Activated CD4-positive, alpha-beta T cell treated with anti-CD3 and anti-CD28 coated beads, Interleukin-2, amount 50 U/mL, for 4 hours (primary cell): ENCODE results near the gene PMF1.
"Not testable (repeated sequence)": the region's sequence is repeated elsewhere in the genome, so short reads cannot be mapped to it uniquely, and the experiment has no call there.

Experiments used
- DNase-seq, 2 experiments: peaks; one replicate each; pipeline ENCODE4 v3.0.0-alpha.2; 2020

PMF1 gene

GRCh38 chr1:156212833-156213643 is at the start of gene PMF1:
PMF1 (plus strand) TSS chr1:156213007; CDS start chr1:156213016, 9 bp downstream.
- peak; percentile 94 for DNase-seq

DNA sequence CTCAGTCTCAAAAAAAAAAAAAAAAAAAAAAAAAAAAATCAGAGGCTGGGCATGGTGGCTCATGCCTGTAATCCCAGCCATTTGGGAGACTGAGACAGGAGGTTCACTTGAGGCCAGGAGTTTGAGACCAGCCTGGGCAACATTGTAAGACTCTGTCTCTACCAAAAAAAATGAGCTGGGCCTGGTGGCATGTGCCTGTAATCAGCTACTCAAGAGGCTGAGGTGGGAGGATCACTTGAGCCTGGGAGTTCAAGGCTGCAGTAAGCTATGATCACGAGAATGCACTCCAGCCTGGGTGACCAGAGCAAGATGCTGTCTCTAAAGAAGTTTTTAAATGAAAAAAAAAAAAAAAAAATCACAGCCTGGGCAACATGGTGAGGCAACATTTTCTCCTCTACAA is 49.1 kb upstream of the PMF1 start:
- no peak for DNase-seq

- DNase-seq = no peak
These were observed 48.5 kb upstream of the PMF1 start for GRCh38 chr1:156164125-156164831.

GRCh38 chr1:156165083-156165482 is 47.7 kb upstream of the PMF1 start:
- no peak for DNase-seq

DNA sequence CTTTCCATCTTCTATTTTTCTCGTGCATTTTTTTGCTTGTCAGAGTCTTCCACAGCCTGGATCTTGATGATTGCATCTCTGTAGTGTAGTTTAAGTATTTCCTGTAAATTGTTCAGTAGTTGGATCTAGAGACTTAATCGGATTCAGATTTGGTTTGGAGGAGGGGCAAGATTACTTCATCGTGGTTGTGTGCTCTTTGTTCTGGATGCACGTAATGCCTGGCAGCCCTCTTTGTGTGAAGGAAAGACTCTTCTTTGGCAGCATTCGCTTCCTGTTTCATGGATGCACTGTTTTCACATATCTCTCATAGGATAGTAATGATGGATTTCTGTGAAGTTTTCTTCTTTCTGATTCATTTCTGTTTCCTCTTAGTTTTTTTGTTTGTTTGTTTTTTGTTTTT is 45.3 kb upstream of the PMF1 start:
- DNase-seq = no peak

- no peak for DNase-seq
These were observed 39.9 kb upstream of the PMF1 start for GRCh38 chr1:156172696-156173470.

DNA sequence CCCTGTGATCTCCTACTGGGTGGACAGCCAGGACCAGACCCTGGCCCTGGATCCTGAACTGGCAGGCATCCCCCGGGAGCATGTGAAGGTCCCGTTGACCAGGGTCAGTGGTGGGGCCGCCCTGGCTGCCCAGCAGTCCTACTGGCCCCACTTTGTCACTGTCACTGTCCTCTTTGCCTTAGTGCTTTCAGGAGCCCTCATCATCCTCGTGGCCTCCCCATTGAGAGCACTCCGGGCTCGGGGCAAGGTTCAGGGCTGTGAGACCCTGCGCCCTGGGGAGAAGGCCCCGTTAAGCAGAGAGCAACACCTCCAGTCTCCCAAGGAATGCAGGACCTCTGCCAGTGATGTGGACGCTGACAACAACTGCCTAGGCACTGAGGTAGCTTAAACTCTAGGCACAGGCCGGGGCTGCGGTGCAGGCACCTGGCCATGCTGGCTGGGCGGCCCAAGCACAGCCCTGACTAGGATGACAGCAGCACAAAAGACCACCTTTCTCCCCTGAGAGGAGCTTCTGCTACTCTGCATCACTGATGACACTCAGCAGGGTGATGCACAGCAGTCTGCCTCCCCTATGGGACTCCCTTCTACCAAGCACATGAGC is 36.1 kb upstream of the PMF1 start:
- DNase-seq = no peak

DNA sequence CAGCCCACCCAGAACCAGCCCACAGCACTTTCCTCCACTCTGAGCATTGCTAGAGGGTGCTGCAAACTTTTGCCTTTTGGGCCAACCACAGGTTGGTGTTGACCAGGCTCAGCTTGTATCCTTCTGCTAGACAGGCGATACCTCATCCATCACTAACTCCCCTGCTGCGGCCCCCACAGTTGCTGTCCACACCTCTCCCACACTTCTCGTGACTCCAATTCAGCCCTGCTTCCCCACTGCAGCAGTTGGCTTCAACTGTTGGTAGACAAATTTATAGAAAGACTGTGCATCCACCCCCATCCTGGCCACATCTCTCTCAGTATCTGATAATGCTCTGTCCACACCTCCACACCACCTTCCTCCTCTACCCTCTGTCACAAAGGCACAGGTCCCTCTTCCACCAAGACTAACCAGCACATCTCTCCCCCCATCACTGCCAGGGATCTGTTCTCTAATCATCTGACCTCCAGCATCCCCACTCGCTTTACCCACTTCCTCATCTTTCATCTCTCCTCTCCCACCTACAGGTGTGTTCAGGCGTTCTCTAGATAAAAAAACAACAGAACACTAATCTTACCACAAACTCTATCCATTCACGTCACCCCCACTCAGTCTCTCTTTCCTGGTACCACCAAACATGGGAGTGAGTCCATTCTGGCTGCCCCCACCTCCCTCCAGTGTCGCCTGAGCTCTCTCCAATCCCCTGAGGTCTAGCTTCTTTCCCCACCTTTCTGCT is 34.7 kb upstream of the PMF1 start:
- DNase-seq = no peak

DNA sequence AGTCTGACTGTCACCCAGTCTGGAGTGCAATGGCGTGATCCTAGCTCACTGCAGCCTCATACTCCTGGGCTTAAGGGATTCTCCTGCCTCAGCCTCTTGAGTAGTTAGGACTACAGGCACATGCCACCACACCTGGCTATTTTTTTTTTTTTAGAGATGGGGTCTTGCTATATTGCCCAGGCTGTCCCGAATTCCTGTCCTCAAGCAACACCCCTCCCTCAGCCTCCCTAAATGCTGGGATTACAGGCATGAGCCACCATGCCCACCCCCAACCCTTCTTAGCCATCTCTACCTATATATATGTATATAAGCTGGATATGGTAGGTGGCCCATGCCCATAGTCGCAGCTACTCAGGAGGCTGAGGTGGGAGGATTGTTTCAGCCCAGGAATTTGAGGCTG is 32.3 kb upstream of the PMF1 start:
- DNase-seq = no peak

- DNase-seq = not testable (repeated sequence)
These were observed 31.3 kb upstream of the PMF1 start for GRCh38 chr1:156181391-156181924.

DNA sequence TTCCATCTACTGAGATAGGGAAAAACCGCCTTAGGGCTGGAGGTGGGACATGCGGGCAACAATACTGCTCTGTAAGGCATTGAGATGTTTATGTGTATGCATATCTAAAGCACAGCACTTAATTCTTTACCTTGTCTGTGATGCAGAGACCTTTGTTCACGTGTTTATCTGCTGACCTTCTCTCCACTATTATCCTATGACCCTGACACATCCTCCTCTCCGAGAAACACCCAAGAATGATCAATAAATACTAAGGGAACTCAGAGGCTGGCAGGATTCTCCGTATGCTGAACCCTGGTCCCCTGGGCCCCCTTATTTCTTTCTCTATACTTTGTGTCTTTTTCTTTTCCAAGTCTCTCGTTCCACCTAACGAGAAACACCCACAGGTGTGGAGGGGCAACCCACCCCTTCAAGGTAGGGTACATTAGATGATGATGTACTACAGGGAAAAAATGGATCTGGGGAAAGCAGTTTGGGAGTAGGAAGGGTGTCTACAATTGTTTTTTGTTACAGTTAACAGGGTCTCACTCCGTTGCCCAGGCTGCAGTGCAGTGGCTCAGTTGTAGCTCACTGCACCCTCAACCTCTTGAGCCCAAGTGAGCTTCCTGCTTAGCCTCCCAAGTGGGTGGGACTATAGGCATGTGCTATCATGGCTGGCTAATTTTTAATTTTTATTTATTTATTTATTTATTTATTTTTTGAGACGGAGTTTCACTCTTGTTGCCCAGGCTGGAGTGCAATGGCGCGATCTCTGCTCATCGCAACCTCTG is 30.6 kb upstream of the PMF1 start:
- not testable (repeated sequence) for DNase-seq

DNA sequence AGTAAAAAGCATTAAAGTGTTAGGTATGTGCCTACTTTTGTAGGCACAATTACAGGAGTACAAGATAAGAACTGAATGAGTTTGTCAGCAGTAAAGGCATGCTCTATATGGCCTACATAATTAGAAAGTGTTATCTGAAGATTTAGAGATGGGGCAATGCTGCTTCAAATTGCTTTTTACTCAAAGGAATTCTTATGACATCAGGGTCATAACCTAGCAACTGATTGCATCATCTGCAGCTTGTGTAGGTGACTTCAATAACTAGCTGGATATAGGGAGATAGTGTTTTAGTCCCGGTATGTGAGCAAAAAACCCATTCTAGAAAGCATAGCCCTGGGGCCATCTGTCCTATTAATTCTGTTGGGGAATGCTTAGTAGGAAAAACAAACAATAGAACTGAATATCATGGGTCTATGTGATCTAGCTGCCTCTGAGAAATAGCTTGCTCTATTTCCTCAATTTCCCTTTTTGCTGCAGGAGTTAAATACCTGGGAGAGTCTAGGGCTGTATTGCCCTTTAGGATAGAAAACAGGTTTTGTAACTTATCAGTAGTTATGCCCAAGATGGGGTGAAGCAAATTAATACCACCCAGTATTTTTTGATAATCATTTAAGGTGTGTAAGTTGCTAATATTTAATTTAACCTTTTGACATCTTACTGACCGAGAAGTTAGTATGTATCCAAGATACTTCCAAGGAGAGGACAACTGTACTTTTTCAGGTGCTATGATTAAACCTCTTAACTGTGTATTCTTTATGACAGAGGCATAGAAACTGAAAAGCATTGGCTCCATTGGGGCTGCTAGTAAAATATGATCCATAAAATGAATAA is 26.2 kb upstream of the PMF1 start:
- not testable (repeated sequence) for DNase-seq

- not testable (repeated sequence) for DNase-seq
These were observed 22.5 kb upstream of the PMF1 start for GRCh38 chr1:156190265-156190664.

GRCh38 chr1:156191292-156191964 is 21.4 kb upstream of the PMF1 start:
- DNase-seq = no peak

DNA sequence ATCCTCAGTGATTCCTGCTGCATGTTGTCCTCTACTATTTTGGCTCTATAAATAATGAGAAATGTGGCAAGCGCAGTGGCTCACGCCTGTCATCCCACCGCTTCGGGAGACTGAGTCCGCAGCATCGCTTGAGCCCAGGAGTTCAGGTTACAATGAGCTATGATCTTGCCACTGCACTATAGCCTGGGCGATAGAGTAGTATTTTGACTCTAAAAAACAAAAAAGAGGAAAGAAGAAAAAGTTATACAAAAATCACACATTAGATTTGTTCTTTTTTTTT is 19.7 kb upstream of the PMF1 start:
- DNase-seq = no peak

- peak; percentile 95 to 96 for DNase-seq
These were observed 19.1 kb upstream of the PMF1 start, which contains the start of gene SLC25A44 for GRCh38 chr1:156193488-156194299. SLC25A44 (plus strand) TSS chr1:156194104; CDS start chr1:156199848, 5,744 bp downstream.

GRCh38 chr1:156194300-156194652 is 18.5 kb upstream of the PMF1 start:
- no peak for DNase-seq

GRCh38 chr1:156195853-156196252 is 17.0 kb upstream of the PMF1 start:
- DNase-seq = no peak

- DNase-seq = no peak
These were observed 16.4 kb upstream of the PMF1 start for GRCh38 chr1:156196445-156196844.
